H1 (cell line): Measurements from ENCODE around the gene NHS. TPM values are rescaled to one million over a fixed set of nuclear protein-coding genes. Genes with fewer than 3 reads are reported as not detected.

Experiments
- CTCF ChIA-PET: fragments of 300-600 bp; sonication (Branson Sonifier 250); formaldehyde crosslinking; loops from one replicate; lab custom pipeline; 2021; ENCODE audit not compliant: partially characterized antibody; lab: Charles Lee
- POLR2A ChIA-PET: fragments of 300-600 bp; sonication (Branson Sonifier 250); formaldehyde crosslinking; loops from one replicate; lab custom pipeline; 2021; ENCODE audit warnings: inconsistent platforms; ENCODE audit not compliant: partially characterized antibody; lab: Charles Lee
- DNase-seq, 2 experiments: peaks; one replicate each; pipeline versions ENCODE4 v3.0.0 to v3.0.0-alpha.2; 2010 to 2022; ENCODE audit warnings: low spot score in 2 of 2, low read depth in 1 of 2, mixed read lengths in 1 of 2
- FAIRE-seq: peaks from 2 replicates; lab custom pipeline; 2011; peaks lifted over from hg19 to GRCh38; lab: Jason Lieb, UNC
- H2AFZ ChIP-seq: 2 replicates; pipeline ENCODE4 v1.8.1; 2012; ENCODE audit warnings: low read length, inconsistent platforms
- H2AK5ac ChIP-seq: 2 replicates; pipeline ENCODE4 v1.6.1; 2013; ENCODE audit warnings: low read depth, low read length
- H2BK120ac ChIP-seq: replicated peaks from 2 replicates; pipeline ENCODE3; 2013; ENCODE audit warnings: low read depth, low read length, inconsistent platforms
- H2BK12ac ChIP-seq: 2 replicates; pipeline ENCODE4 v1.6.1; 2013; ENCODE audit warnings: low read depth, low read length
- H2BK15ac ChIP-seq: 2 replicates; pipeline ENCODE4 v1.6.1; 2013; ENCODE audit warnings: low read length
- H2BK20ac ChIP-seq: 2 replicates; pipeline ENCODE4 v1.6.1; 2013; ENCODE audit warnings: low read length
- H2BK5ac ChIP-seq: 2 replicates; pipeline ENCODE4 v1.6.1; 2013; ENCODE audit warnings: low read depth, low read length
- H3K14ac ChIP-seq: 2 replicates; pipeline ENCODE4 v1.6.1; 2013; ENCODE audit warnings: inconsistent platforms; ENCODE audit not compliant: insufficient read length
- H3K18ac ChIP-seq: 2 replicates; pipeline ENCODE4 v1.6.1; 2013; ENCODE audit warnings: low read length; ENCODE audit errors: extremely low read depth
- H3K23ac ChIP-seq: 2 replicates; pipeline ENCODE4 v1.6.1; 2013; ENCODE audit warnings: inconsistent platforms; ENCODE audit not compliant: insufficient read length
- H3K23me2 ChIP-seq: 2 replicates; pipeline ENCODE4 v1.6.1; 2013; ENCODE audit warnings: low read depth, low read length
- H3K27ac ChIP-seq: 2 replicates; pipeline ENCODE4 v1.6.1; 2011; ENCODE audit warnings: low read depth, low read length, inconsistent platforms
- H3K27me3 ChIP-seq, 4 experiments: replicated peaks in 1 of 4; 1 replicate in 1 of 4; 2 replicates in 3 of 4; pipeline versions ENCODE4 v1.6.1 to v1.8.1; 2011 to 2013; ENCODE audit warnings: low read length in 3 of 4, mild to moderate bottlenecking in 3 of 4, inconsistent platforms in 2 of 4, mixed read lengths in 2 of 4, moderate library complexity in 1 of 4; ENCODE audit not compliant: control insufficient read depth in 3 of 4, insufficient read depth in 3 of 4; ENCODE audit errors: extremely low read depth in 1 of 4
- H3K36me3 ChIP-seq, 4 experiments: 2 replicates each; pipeline versions ENCODE4 v1.6.1 to v1.8.1; 2011 to 2013; ENCODE audit warnings: mild to moderate bottlenecking in 4 of 4, low read length in 3 of 4, moderate library complexity in 2 of 4, control low read depth in 1 of 4, inconsistent platforms in 1 of 4; ENCODE audit not compliant: insufficient read depth in 4 of 4, control insufficient read depth in 2 of 4
- H3K4ac ChIP-seq: replicated peaks from 2 replicates; pipeline ENCODE3; 2013; ENCODE audit warnings: low read length, low read depth, mixed read lengths, inconsistent platforms; ENCODE audit not compliant: insufficient read length
- H3K4me1 ChIP-seq, 4 experiments: replicated peaks in 1 of 4; 1 replicate in 1 of 4; 2 replicates in 3 of 4; pipeline versions ENCODE4 v1.6.1 to v1.8.1; 2011 to 2013; ENCODE audit warnings: low read length in 3 of 4, inconsistent platforms in 2 of 4, mixed read lengths in 1 of 4; ENCODE audit not compliant: insufficient read depth in 4 of 4, control insufficient read depth in 3 of 4
- H3K4me2 ChIP-seq, 2 experiments: 2 replicates each; pipeline versions ENCODE4 v1.6.1 to v1.8.1; 2011 to 2013; ENCODE audit warnings: low read depth in 2 of 2, low read length in 2 of 2, control low read depth in 1 of 2, inconsistent platforms in 1 of 2, mild to moderate bottlenecking in 1 of 2; ENCODE audit not compliant: insufficient read depth in 1 of 2
- H3K4me3 ChIP-seq, 4 experiments: fragments of 200-600, 300-600 bp in 1 of 4; sonication (generic), shearing (Covaris generic), sonication (Bioruptor Twin) in 1 of 4; 2 replicates each; pipeline versions ENCODE4 v1.5.1 to v1.8.1; 2011 to 2016; ENCODE audit warnings: low read length in 4 of 4, low read depth in 3 of 4, control low read depth in 2 of 4, inconsistent platforms in 2 of 4, mild to moderate bottlenecking in 2 of 4, mixed read lengths in 1 of 4, moderate library complexity in 1 of 4; ENCODE audit not compliant: insufficient read depth in 2 of 4; ENCODE audit errors: extremely low read depth in 1 of 4
- H3K56ac ChIP-seq: replicated peaks from 2 replicates; pipeline ENCODE3; 2013; ENCODE audit warnings: low read depth, mild to moderate bottlenecking, mixed read lengths, low read length, inconsistent platforms; ENCODE audit not compliant: insufficient read length
- H3K79me1 ChIP-seq: 2 replicates; pipeline ENCODE4 v1.6.1; 2013; ENCODE audit warnings: low read depth, low read length, control low read depth
- H3K79me2 ChIP-seq, 2 experiments: 2 replicates each; pipeline versions ENCODE4 v1.6.1 to v1.8.1; 2012 to 2013; ENCODE audit warnings: low read length in 2 of 2, mild to moderate bottlenecking in 2 of 2, inconsistent platforms in 1 of 2; ENCODE audit not compliant: insufficient read depth in 2 of 2, control insufficient read depth in 1 of 2
- H3K9ac ChIP-seq, 4 experiments: replicated peaks in 1 of 4; 1 replicate in 1 of 4; 2 replicates in 3 of 4; pipeline versions ENCODE4 v1.6.1 to v1.8.1; 2011 to 2013; ENCODE audit warnings: low read depth in 3 of 4, low read length in 3 of 4, control low read depth in 2 of 4, mild to moderate bottlenecking in 2 of 4, moderate library complexity in 2 of 4, inconsistent platforms in 1 of 4; ENCODE audit errors: extremely low read depth in 1 of 4
- H3K9me3 ChIP-seq, 2 experiments: 2 replicates each; pipeline versions ENCODE4 v1.6.1 to v1.8.1; 2012 to 2013; ENCODE audit warnings: mild to moderate bottlenecking in 2 of 2, moderate library complexity in 2 of 2, control low read depth in 1 of 2, inconsistent platforms in 1 of 2, low read depth in 1 of 2, low read length in 1 of 2, mixed read lengths in 1 of 2; ENCODE audit not compliant: insufficient read depth in 2 of 2
- H4K20me1 ChIP-seq, 2 experiments: replicated peaks in 1 of 2; 2 replicates each; pipeline versions ENCODE3 to v1.8.1; 2011 to 2013; ENCODE audit warnings: inconsistent platforms in 2 of 2, low read length in 2 of 2, mild to moderate bottlenecking in 1 of 2; ENCODE audit not compliant: insufficient read depth in 2 of 2, control insufficient read depth in 1 of 2
- H4K5ac ChIP-seq: 2 replicates; pipeline ENCODE4 v1.6.1; 2013; ENCODE audit warnings: low read length, low read depth, mixed read lengths, inconsistent platforms; ENCODE audit not compliant: insufficient read length
- H4K8ac ChIP-seq: 2 replicates; pipeline ENCODE4 v1.8.0; 2013; ENCODE audit warnings: mild to moderate bottlenecking, moderate library complexity, low read length, inconsistent platforms; ENCODE audit not compliant: insufficient read depth; ENCODE audit errors: extremely low read depth
- H4K91ac ChIP-seq: replicated peaks from 2 replicates; pipeline ENCODE3; 2013; ENCODE audit warnings: low read length, mixed read lengths, inconsistent platforms; ENCODE audit not compliant: insufficient read length
- NRF1 ChIP-seq: IDR thresholded peaks from 2 replicates; pipeline ENCODE4 v1.6.1; 2011; ENCODE audit warnings: mild to moderate bottlenecking, low read depth, low read length, improper control_type of control experiment
- RNF2 ChIP-seq: fragments of 200-900, 300-1000 bp; sonication (generic); IDR thresholded peaks from 2 replicates; pipeline ENCODE4 v1.7.1; 2016; ENCODE audit warnings: borderline replicate concordance, low read depth, mild to moderate bottlenecking, antibody characterized with exemption, low read length; ENCODE audit not compliant: poor library complexity, severe bottlenecking; ENCODE audit errors: missing control alignments
- TCF12 ChIP-seq: IDR thresholded peaks from 2 replicates; pipeline ENCODE4 v1.6.1; 2011; ENCODE audit warnings: low read depth, mild to moderate bottlenecking, low read length
- TEAD4 ChIP-seq: IDR thresholded peaks from 2 replicates; pipeline ENCODE4 v1.6.1; 2012; ENCODE audit warnings: low read depth, low read length, inconsistent platforms, mixed read lengths
- WGBS, 2 experiments: shearing (Covaris generic) in 1 of 2; methylation state at CpG; one replicate each; pipeline versions ENCODE4 v1.1.6 to v1.1.7; 2013 to 2015; ENCODE audit warnings: low lambda C conversion rate in 2 of 2, mixed read lengths in 2 of 2, inconsistent platforms in 1 of 2, low coverage in 1 of 2, missing lambda C conversion rate in 1 of 2; ENCODE audit not compliant: insufficient replicate concordance in 2 of 2, insufficient coverage in 1 of 2, insufficient read length in 1 of 2; ENCODE audit errors: extremely low coverage in 1 of 2, missing lambda C conversion rate in 1 of 2; 5-methylcytosine and 5-hydroxymethylcytosine counted together
- polyA plus RNA-seq, 7 experiments: library from polyadenylated mRNA; depleted of rRNA in 3 of 7; stranded (reverse) in 5 of 7; unstranded in 2 of 7; fragments of >200 nt in 5 of 7; fragments of 200-250 nt in 2 of 7; gene quantifications; 1 replicate in 5 of 7; 2 replicates in 1 of 7; 4 replicates in 1 of 7; pipeline versions ENCODE4 v1.2.1 to v1.2.3, GENCODE V29; 2011 to 2013; ENCODE audit warnings: missing spikeins in 2 of 7, mixed read lengths in 2 of 7
- total RNA-seq: library from RNA; stranded (reverse); fragmentation: NEBNext Ultra II Directional; extraction: Animal tissue kit (Norgen Biotek cat#: 25700); gene quantifications from 2 replicates; pipeline ENCODE4 v1.2.1, GENCODE V29; 2021

NHS gene
- total and polyA plus RNA-seq, 2 of the 8 experiments (the other 6 are each of a cell fraction or from before 2014, with no cell fraction given) = 2.2 to 6.7 TPM

GRCh38 chrX:17555846-17556245, 180.8 kb downstream of the NHS start:
- ChIA-PET POLR2A (no interaction called here), CTCF (interaction anchor here (1.1 to 2.2 kb wide), 2 partner anchors 12 to 21 kb away, joined by 3 to 8 read pairs; no protein-coding TSS in a partner anchor)
- Histone ChIP-seq H2BK20ac (no peak overlapping the region), H3K4me3 (no peak overlapping the region), H3K27me3 (no peaks in the 10 kb centered on the region), H3K79me1 (no peaks in the 10 kb centered on the region), H2BK15ac (no peak overlapping the region), H3K4ac (no peak overlapping the region), H2BK12ac (no peak overlapping the region), H3K27ac (no peak overlapping the region), H3K14ac (no peak overlapping the region), H3K23ac (no peak overlapping the region), H2BK120ac (no peak overlapping the region), H3K18ac (no peak overlapping the region), H3K79me2 (no peaks in the 10 kb centered on the region), H2AK5ac (no peak overlapping the region), H3K9ac (no peak overlapping the region), H3K4me1 (peaks cover 0 to 2% (median 0%) of the 10 kb centered on the region in 4 experiments; a peak in 2 of 7 replicates), H4K20me1 (no peaks in the 10 kb centered on the region), H4K91ac (no peak overlapping the region), H4K5ac (no peak overlapping the region), H3K56ac (no peak overlapping the region), H2BK5ac (no peak overlapping the region), H3K4me2 (no peak overlapping the region), H3K23me2 (no peaks in the 10 kb centered on the region), H4K8ac (no peak overlapping the region), H2AFZ (no peak overlapping the region), H3K36me3 (no peaks in the 10 kb centered on the region), H3K9me3 (no peaks in the 10 kb centered on the region)
- FAIRE-seq = no peak
- TF ChIP-seq RNF2 = no peak
- no peak for TF ChIP-seq TEAD4
- TF ChIP-seq TCF12 = no peak
- TF ChIP-seq NRF1 = no peak
- WGBS, 2 experiments = 92% methylated on average over 2 of the region's 2 CpGs; no CpG with 5 or more reads in 1 of the 2 experiments
- no peak for DNase-seq
